Measurements from ENCODE around the gene FAM25A. TPM values are rescaled to one million over a fixed set of nuclear protein-coding genes. Genes with fewer than 3 reads are reported as not detected.
"Not testable (repeated sequence)": the region's sequence is repeated elsewhere in the genome, so short reads cannot be mapped to it uniquely, and the experiment has no call there.

FAM25A gene
- total and polyA plus RNA-seq, 2 donors (not counting 3 experiments of a cell fraction or from before 2014, with no cell fraction given), result not detected

DNA sequence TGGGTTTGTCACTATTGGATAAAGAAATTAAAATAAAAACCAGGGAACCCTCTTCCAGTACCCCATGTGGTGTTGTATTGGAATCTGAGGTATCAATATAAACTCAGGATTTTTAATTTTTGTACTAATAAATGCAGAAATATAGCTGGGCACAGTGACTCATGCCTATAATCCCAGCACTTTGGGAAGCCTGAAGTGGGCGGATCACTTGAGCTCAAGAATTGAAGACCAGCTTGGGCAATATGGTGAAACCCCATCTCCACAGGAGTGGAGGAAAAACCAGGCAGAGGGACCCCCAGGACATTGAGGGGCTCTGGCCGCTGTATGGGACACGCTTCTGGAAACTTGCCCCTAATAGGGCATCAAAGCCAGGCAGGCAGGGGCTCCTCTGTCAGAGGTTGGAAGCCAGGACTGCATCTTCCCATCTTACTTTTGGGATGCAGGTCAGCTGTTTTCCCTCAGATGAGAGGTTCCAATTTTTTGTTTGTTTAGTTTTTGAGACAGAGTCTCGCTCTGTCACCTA lies 40.7 kb upstream of the FAM25A start:
- Histone ChIP-seq H3K9me3 (replicated peaks; ENCODE audit: control insufficient read depth, insufficient read depth, low read length) (no peaks in the 10 kb centered on the region), H3K79me2 (ENCODE audit: control insufficient read depth, insufficient read depth, low read length) (no peaks in the 10 kb centered on the region), H3K36me3 (ENCODE audit: control insufficient read depth in 2 of 2, extremely low read depth in 1 of 2, insufficient read depth in 2 of 2, low read length in 2 of 2) (no peaks in the 10 kb centered on the region), H3K9ac (replicated peaks; ENCODE audit: extremely low read depth, insufficient read depth, low read length) (no peak overlapping the region), H3K4me2 (ENCODE audit: insufficient read depth, low read length) (no peak overlapping the region), H3K4me3 (replicated peaks in 1 of 3; ENCODE audit: insufficient read depth in 1 of 3, low read depth in 1 of 3, low read length in 3 of 3) (no peak overlapping the region), H2AFZ (ENCODE audit: low read depth, low read length) (no peak overlapping the region), H3K27ac (ENCODE audit: insufficient read depth, low read depth, low read length) (no peak overlapping the region), H3K27me3 (ENCODE audit: control insufficient read depth in 2 of 2, insufficient read depth in 2 of 2, low read length in 2 of 2) (peaks cover 2 to 3% of the 10 kb centered on the region in 2 experiments), H4K20me1 (replicated peaks; ENCODE audit: control insufficient read depth, extremely low read depth, insufficient read depth, low read length) (no peaks in the 10 kb centered on the region), H3K9me1 (replicated peaks; ENCODE audit: control insufficient read depth, extremely low read depth, insufficient read depth, low read length) (no peaks in the 10 kb centered on the region), H3K4me1 (ENCODE audit: control insufficient read depth, extremely low read depth, insufficient read depth, low read length) (no peaks in the 10 kb centered on the region)
- dilution Hi-C loops (cut with MboI; ENCODE audit: extremely low pct_ligation_motif_present, low sequenced_read_pairs) (no loop called here), intact Hi-C loops (cut with micrococcal nuclease) (no loop called here)
- DNase-seq (ENCODE audit: low read depth, low spot score), result no peak
- TF ChIP-seq JUN (IDR thresholded peaks at IDR 0.05; ENCODE audit: borderline replicate concordance, insufficient read depth, insufficient read length, low read depth) (no peak), FOS (IDR thresholded peaks at IDR 0.05; ENCODE audit: borderline replicate concordance, insufficient read depth, low read length) (no peak)
- TF ChIP-seq, protein P1, sequence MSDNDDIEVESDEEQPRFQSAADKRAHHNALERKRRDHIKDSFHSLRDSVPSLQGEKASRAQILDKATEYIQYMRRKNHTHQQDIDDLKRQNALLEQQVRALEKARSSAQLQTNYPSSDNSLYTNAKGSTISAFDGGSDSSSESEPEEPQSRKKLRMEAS (IDR thresholded peaks at IDR 0.05; ENCODE audit: insufficient read depth, insufficient read length), result no peak
- BruUV-seq (replicated peaks), result no TSS peak
- FAIRE-seq, result no peak
- POLR2A ChIA-PET, result no interaction called here
- CTCF ChIA-PET, result interaction anchor here (1.3 to 1.7 kb wide), 2 partner anchors 10 to 12 kb away, joined by 3 to 4 read pairs; no protein-coding TSS in a partner anchor

DNA sequence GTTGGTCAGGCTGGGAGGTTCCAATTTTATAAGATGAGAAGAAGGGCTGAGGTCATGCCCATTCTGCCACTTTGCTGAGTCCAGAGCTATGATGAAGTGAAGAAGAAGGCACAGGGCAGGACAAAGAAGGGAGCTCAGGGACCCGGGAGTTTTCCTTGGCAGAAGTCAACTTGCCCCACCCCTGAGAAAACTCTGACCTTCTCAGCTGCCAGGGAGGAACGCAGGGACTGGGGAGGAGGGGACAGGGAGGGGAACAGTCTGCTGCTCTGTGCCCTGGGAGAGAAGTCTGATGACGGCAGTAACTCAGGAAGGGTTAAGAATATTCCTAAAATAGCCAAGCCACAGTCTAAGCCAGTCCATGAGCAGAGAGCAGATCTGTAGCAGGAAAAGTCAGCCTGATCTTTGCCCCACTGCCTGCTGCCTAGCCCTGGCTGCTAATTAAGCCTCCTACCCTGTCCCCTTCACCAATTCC lies 40.1 kb upstream of the FAM25A start:
- Histone ChIP-seq H3K4me3 (replicated peaks in 1 of 3; ENCODE audit: insufficient read depth in 1 of 3, low read depth in 1 of 3, low read length in 3 of 3) (no peak overlapping the region), H3K4me2 (ENCODE audit: insufficient read depth, low read length) (no peak overlapping the region), H3K27me3 (ENCODE audit: control insufficient read depth in 2 of 2, insufficient read depth in 2 of 2, low read length in 2 of 2) (peaks cover 2 to 3% of the 10 kb centered on the region in 2 experiments), H3K9ac (replicated peaks; ENCODE audit: extremely low read depth, insufficient read depth, low read length) (no peak overlapping the region), H3K9me1 (replicated peaks; ENCODE audit: control insufficient read depth, extremely low read depth, insufficient read depth, low read length) (no peaks in the 10 kb centered on the region), H4K20me1 (replicated peaks; ENCODE audit: control insufficient read depth, extremely low read depth, insufficient read depth, low read length) (no peaks in the 10 kb centered on the region), H3K27ac (ENCODE audit: insufficient read depth, low read depth, low read length) (no peak overlapping the region), H3K9me3 (replicated peaks; ENCODE audit: control insufficient read depth, insufficient read depth, low read length) (no peaks in the 10 kb centered on the region), H2AFZ (ENCODE audit: low read depth, low read length) (no peak overlapping the region), H3K79me2 (ENCODE audit: control insufficient read depth, insufficient read depth, low read length) (no peaks in the 10 kb centered on the region), H3K4me1 (ENCODE audit: control insufficient read depth, extremely low read depth, insufficient read depth, low read length) (no peaks in the 10 kb centered on the region), H3K36me3 (ENCODE audit: control insufficient read depth in 2 of 2, extremely low read depth in 1 of 2, insufficient read depth in 2 of 2, low read length in 2 of 2) (no peaks in the 10 kb centered on the region)
- intact Hi-C loops (cut with micrococcal nuclease), result no loop called here
- no TSS peak for BruUV-seq (replicated peaks)
- ChIA-PET CTCF (interaction anchor here (1.3 kb wide), 1 partner anchor 12 kb away, joined by 3 read pairs; no protein-coding TSS in a partner anchor), POLR2A (no interaction called here)
- dilution Hi-C loops (cut with MboI; ENCODE audit: extremely low pct_ligation_motif_present, low sequenced_read_pairs), result no loop called here
- DNase-seq (ENCODE audit: low read depth, low spot score), result no peak
- no peak for TF ChIP-seq GATA2 (IDR thresholded peaks at IDR 0.05; ENCODE audit: insufficient read depth, insufficient read length, low read depth, low read length)
- no peak for TF ChIP-seq FOS (IDR thresholded peaks at IDR 0.05; ENCODE audit: borderline replicate concordance, insufficient read depth, low read length)
- TF ChIP-seq, protein P1 (IDR thresholded peaks at IDR 0.05; ENCODE audit: insufficient read depth, insufficient read length), result no peak
- TF ChIP-seq, protein P2, sequence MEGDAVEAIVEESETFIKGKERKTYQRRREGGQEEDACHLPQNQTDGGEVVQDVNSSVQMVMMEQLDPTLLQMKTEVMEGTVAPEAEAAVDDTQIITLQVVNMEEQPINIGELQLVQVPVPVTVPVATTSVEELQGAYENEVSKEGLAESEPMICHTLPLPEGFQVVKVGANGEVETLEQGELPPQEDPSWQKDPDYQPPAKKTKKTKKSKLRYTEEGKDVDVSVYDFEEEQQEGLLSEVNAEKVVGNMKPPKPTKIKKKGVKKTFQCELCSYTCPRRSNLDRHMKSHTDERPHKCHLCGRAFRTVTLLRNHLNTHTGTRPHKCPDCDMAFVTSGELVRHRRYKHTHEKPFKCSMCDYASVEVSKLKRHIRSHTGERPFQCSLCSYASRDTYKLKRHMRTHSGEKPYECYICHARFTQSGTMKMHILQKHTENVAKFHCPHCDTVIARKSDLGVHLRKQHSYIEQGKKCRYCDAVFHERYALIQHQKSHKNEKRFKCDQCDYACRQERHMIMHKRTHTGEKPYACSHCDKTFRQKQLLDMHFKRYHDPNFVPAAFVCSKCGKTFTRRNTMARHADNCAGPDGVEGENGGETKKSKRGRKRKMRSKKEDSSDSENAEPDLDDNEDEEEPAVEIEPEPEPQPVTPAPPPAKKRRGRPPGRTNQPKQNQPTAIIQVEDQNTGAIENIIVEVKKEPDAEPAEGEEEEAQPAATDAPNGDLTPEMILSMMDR (IDR thresholded peaks at IDR 0.05; ENCODE audit: extremely low read depth in 1 of 2, insufficient read depth in 1 of 2, low read depth in 1 of 2, low read length in 2 of 2), result no peak
- no peak for TF ChIP-seq JUN (IDR thresholded peaks at IDR 0.05; ENCODE audit: borderline replicate concordance, insufficient read depth, insufficient read length, low read depth)
- TF ChIP-seq MYC (IDR thresholded peaks at IDR 0.05; ENCODE audit: low read depth, low read length), result no peak
- FAIRE-seq, result no peak

GRCh38 chr10:86981020-86981419 lies 39.1 kb upstream of the FAM25A start:
- BruUV-seq (replicated peaks); H3K36me3 ChIP-seq (ENCODE audit: control insufficient read depth in 2 of 2, extremely low read depth in 1 of 2, insufficient read depth in 2 of 2, low read length in 2 of 2); CTCF ChIA-PET; H3K9me1 ChIP-seq (replicated peaks; ENCODE audit: control insufficient read depth, extremely low read depth, insufficient read depth, low read length); H3K4me1 ChIP-seq (ENCODE audit: control insufficient read depth, extremely low read depth, insufficient read depth, low read length); POLR2A ChIA-PET; FAIRE-seq; H3K4me2 ChIP-seq (ENCODE audit: insufficient read depth, low read length); H2AFZ ChIP-seq (ENCODE audit: low read depth, low read length); H3K27me3 ChIP-seq (ENCODE audit: control insufficient read depth in 2 of 2, insufficient read depth in 2 of 2, low read length in 2 of 2); H4K20me1 ChIP-seq (replicated peaks; ENCODE audit: control insufficient read depth, extremely low read depth, insufficient read depth, low read length); H3K27ac ChIP-seq (ENCODE audit: insufficient read depth, low read depth, low read length); dilution Hi-C loops (cut with MboI; ENCODE audit: extremely low pct_ligation_motif_present, low sequenced_read_pairs); intact Hi-C loops (cut with micrococcal nuclease); H3K9ac ChIP-seq (replicated peaks; ENCODE audit: extremely low read depth, insufficient read depth, low read length); H3K9me3 ChIP-seq (replicated peaks; ENCODE audit: control insufficient read depth, insufficient read depth, low read length); DNase-seq (ENCODE audit: low read depth, low spot score); H3K79me2 ChIP-seq (ENCODE audit: control insufficient read depth, insufficient read depth, low read length); H3K4me3 ChIP-seq (replicated peaks in 1 of 3; ENCODE audit: insufficient read depth in 1 of 3, low read depth in 1 of 3, low read length in 3 of 3): not testable (repeated sequence)
